Skeletal muscle cell (primary cell): ENCODE measurements around the gene HNRNPUL1.
"Not testable (repeated sequence)": the region's sequence is repeated elsewhere in the genome, so short reads cannot be mapped to it uniquely, and the experiment has no call there.

Experiments
- DNase-seq: peaks from one replicate; pipeline ENCODE4 v3.0.0-alpha.2; 2010; ENCODE audit warnings: low read depth
- H3K4me3 ChIP-seq: 2 replicates; pipeline ENCODE4 v1.5.1; 2011; ENCODE audit warnings: low read depth, mild to moderate bottlenecking, control low read depth, low read length, moderate library complexity

The HNRNPUL1 gene

GRCh38 chr19:41269055-41269454 lies 4.9 kb downstream of the HNRNPUL1 start:
- no peak for DNase-seq
- no peak overlapping the region for H3K4me3 ChIP-seq

GRCh38 chr19:41269571-41269970 lies 5.4 kb downstream of the HNRNPUL1 start:
- H3K4me3 ChIP-seq, result no peak overlapping the region
- no peak for DNase-seq

- DNase-seq, result no peak
- H3K4me3 ChIP-seq, result no peak overlapping the region
Observed at GRCh38 chr19:41273076-41273475, 8.9 kb downstream of the HNRNPUL1 start.

- no peak for DNase-seq
- H3K4me3 ChIP-seq, result no peak overlapping the region
Observed at GRCh38 chr19:41274802-41275201, 10.6 kb downstream of the HNRNPUL1 start.

GRCh38 chr19:41276231-41276630 lies 12.1 kb downstream of the HNRNPUL1 start:
- no peak overlapping the region for H3K4me3 ChIP-seq
- DNase-seq, result no peak

GRCh38 chr19:41278478-41278877 lies 14.3 kb downstream of the HNRNPUL1 start:
- no peak overlapping the region for H3K4me3 ChIP-seq
- no peak for DNase-seq

GRCh38 chr19:41288673-41289530 lies 24.7 kb downstream of the HNRNPUL1 start:
- DNase-seq, result no peak

GRCh38 chr19:41289814-41290213 lies 25.6 kb downstream of the HNRNPUL1 start:
- DNase-seq, H3K4me3 ChIP-seq: not testable (repeated sequence)

More at GRCh38 chr19:41288673-41289530, 24.7 kb downstream of the HNRNPUL1 start:
- no peak overlapping the region for H3K4me3 ChIP-seq

GRCh38 chr19:41294393-41294792 lies 30.2 kb downstream of the HNRNPUL1 start:
- no peak overlapping the region for H3K4me3 ChIP-seq
- DNase-seq, result no peak

- DNase-seq, result no peak
- H3K4me3 ChIP-seq, result no peak overlapping the region
Observed at GRCh38 chr19:41295499-41295898, 31.3 kb downstream of the HNRNPUL1 start.

GRCh38 chr19:41296433-41296871 lies 32.3 kb downstream of the HNRNPUL1 start:
- no peak overlapping the region for H3K4me3 ChIP-seq
- DNase-seq, result no peak

GRCh38 chr19:41297628-41298347 lies 33.6 kb downstream of the HNRNPUL1 start:
- no peak overlapping the region for H3K4me3 ChIP-seq
- DNase-seq, result no peak

GRCh38 chr19:41298348-41298964 lies 34.3 kb downstream of the HNRNPUL1 start:
- peak; percentile 48 for DNase-seq

GRCh38 chr19:41299046-41299754 lies 35.0 kb downstream of the HNRNPUL1 start:
- no peak overlapping the region for H3K4me3 ChIP-seq
- DNase-seq, result no peak

More at GRCh38 chr19:41298348-41298964, 34.3 kb downstream of the HNRNPUL1 start:
- H3K4me3 ChIP-seq, result no peak overlapping the region

GRCh38 chr19:41299755-41300089 lies 35.5 kb downstream of the HNRNPUL1 start:
- peak; percentile 75 for DNase-seq
- H3K4me3 ChIP-seq, result no peak overlapping the region

GRCh38 chr19:41300555-41300954 lies 36.4 kb downstream of the HNRNPUL1 start:
- no peak for DNase-seq
- no peak overlapping the region for H3K4me3 ChIP-seq

- H3K4me3 ChIP-seq, result no peak overlapping the region
- DNase-seq, result no peak
Observed at GRCh38 chr19:41302624-41303351, 38.6 kb downstream of the HNRNPUL1 start.

- H3K4me3 ChIP-seq, result no peak overlapping the region
Observed at GRCh38 chr19:41303954-41304353, 39.8 kb downstream of the HNRNPUL1 start.

More at GRCh38 chr19:41303954-41304353, 39.8 kb downstream of the HNRNPUL1 start:
- DNase-seq, result no peak
